ENCODE results near the gene SNTA1. TPM values are rescaled to one million over a fixed set of nuclear protein-coding genes. Genes with fewer than 3 reads are reported as not detected.

The SNTA1 gene
- total RNA-seq, 1 experiment from 2014 or later, result 9.9 TPM

DNA sequence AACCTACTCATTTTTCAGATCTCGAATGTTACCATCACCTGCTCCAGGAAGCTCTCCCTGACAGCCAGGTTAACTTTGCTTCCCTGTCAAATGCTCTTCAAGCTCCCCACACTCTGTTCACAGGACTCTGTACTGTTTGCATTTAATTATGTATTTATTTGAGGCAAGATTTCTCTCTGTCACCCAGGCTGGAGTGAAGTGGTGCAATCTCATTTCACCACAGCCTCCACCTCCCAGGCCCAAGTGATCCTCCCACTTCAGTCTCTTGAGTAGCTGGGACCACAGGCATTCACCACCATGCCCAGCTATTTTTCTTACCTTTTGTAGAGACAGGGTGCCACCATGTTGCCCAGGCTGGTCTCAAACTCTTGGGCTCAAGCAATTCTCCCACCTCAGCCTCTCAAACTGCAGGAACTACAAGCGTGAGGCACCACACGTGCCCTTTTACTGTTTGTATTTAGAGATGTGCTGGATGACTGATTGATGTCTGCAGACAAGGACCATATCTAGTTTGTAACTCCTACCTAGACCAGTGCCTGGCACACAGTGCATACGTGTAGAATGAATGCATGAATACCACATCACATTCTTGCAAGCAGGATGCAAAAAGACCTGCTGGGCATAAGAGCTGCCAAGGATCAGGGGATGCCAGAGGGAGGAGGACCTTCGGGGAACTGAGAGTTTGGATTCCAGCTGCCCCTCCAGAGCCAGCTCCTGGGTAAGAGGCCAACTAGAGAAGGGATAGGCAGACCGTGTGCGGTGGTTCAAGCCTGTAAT lies 30.7 kb upstream of the SNTA1 start:
- H2AFZ ChIP-seq (ENCODE audit: low read length), result no peak overlapping the region
- no peaks in the 10 kb centered on the region for H3K23me2 ChIP-seq (ENCODE audit: insufficient read length, low read depth, low read length, poor library complexity, severe bottlenecking)
- H3K27me3 ChIP-seq (ENCODE audit: insufficient read depth, low read length), result no peaks in the 10 kb centered on the region
- Mint-ChIP-seq H3K4me1 (peaks cover 40 to 41% of the 10 kb centered on the region in 2 experiments), H3K9me3 (no peaks in the 10 kb centered on the region), H3K4me3 (no peak overlapping the region), H3K27me3 (ENCODE audit: low read depth) (peaks cover 2% of the 10 kb centered on the region; the same call in 1 of the 2 replicates), H3K36me3 (ENCODE audit: insufficient read depth in 1 of 3, low read depth in 3 of 3) (no peaks in the 10 kb centered on the region; a peak in 1 of 7 replicates), H3K27ac (no peak overlapping the region)
- H4K8ac ChIP-seq (replicated peaks; ENCODE audit: insufficient read length, low read depth, low read length), result no peak overlapping the region
- no peak overlapping the region for H2BK15ac ChIP-seq (ENCODE audit: low read depth, low read length)
- no peaks in the 10 kb centered on the region for H4K20me1 ChIP-seq (ENCODE audit: control insufficient read depth, insufficient read depth, insufficient read length)
- H2AK5ac ChIP-seq (ENCODE audit: insufficient read length, low read length), result no peak overlapping the region
- H2BK120ac ChIP-seq (ENCODE audit: low read depth, low read length, poor library complexity, severe bottlenecking), result no peak overlapping the region
- no peaks in the 10 kb centered on the region; the same call in 1 of the 2 replicates for H3K4me1 ChIP-seq (ENCODE audit: insufficient read depth, low read length)
- H3K9me3 ChIP-seq (ENCODE audit: control insufficient read depth, low read depth, low read length), result no peaks in the 10 kb centered on the region
- no peak overlapping the region for H3K14ac ChIP-seq (ENCODE audit: insufficient read depth, low read length)
- H3K79me2 ChIP-seq (ENCODE audit: insufficient read depth, low read length), result no peaks in the 10 kb centered on the region
- no peak for DNase-seq
- H3K18ac ChIP-seq (ENCODE audit: insufficient read length, low read depth, low read length), result no peak overlapping the region
- H2BK12ac ChIP-seq (ENCODE audit: insufficient read length, low read depth, low read length), result no peak overlapping the region
- H3K56ac ChIP-seq (ENCODE audit: insufficient read length, low read depth, low read length), result no peak overlapping the region
- no peak overlapping the region for H3T11ph ChIP-seq (ENCODE audit: low read length)
- no peaks in the 10 kb centered on the region for H3K79me1 ChIP-seq (ENCODE audit: insufficient read depth, low read depth, low read length, poor library complexity, severe bottlenecking)
- H2BK5ac ChIP-seq (ENCODE audit: insufficient read length, low read length), result no peak overlapping the region
- H3K4me2 ChIP-seq (ENCODE audit: insufficient read depth, insufficient read length, low read length), result no peak overlapping the region
- H3K23ac ChIP-seq (ENCODE audit: insufficient read length, low read depth, low read length), result no peak overlapping the region
- H2BK20ac ChIP-seq (ENCODE audit: low read depth, low read length, poor library complexity, severe bottlenecking), result no peak overlapping the region
- H4K5ac ChIP-seq (ENCODE audit: insufficient read length, low read depth, low read length), result no peak overlapping the region
- H3K27ac ChIP-seq (ENCODE audit: insufficient read length, low read depth, low read length), result no peak overlapping the region
- H3K4ac ChIP-seq (ENCODE audit: low read depth, low read length), result no peak overlapping the region
- no CpG with 5 or more reads among the region's 7 CpGs for WGBS (ENCODE audit: extremely low coverage, insufficient read length, low lambda C conversion rate)
- TF ChIP-seq, protein P1, sequence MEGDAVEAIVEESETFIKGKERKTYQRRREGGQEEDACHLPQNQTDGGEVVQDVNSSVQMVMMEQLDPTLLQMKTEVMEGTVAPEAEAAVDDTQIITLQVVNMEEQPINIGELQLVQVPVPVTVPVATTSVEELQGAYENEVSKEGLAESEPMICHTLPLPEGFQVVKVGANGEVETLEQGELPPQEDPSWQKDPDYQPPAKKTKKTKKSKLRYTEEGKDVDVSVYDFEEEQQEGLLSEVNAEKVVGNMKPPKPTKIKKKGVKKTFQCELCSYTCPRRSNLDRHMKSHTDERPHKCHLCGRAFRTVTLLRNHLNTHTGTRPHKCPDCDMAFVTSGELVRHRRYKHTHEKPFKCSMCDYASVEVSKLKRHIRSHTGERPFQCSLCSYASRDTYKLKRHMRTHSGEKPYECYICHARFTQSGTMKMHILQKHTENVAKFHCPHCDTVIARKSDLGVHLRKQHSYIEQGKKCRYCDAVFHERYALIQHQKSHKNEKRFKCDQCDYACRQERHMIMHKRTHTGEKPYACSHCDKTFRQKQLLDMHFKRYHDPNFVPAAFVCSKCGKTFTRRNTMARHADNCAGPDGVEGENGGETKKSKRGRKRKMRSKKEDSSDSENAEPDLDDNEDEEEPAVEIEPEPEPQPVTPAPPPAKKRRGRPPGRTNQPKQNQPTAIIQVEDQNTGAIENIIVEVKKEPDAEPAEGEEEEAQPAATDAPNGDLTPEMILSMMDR (conservative IDR thresholded peaks at IDR 0.05), result no peak
- H4K91ac ChIP-seq (ENCODE audit: insufficient read length, low read depth, low read length), result no peak overlapping the region
- H3K9ac ChIP-seq (ENCODE audit: extremely low read depth, insufficient read length, low read length), result no peak overlapping the region

Data from H9 (cell line).